Measurements from ENCODE around the gene SSBP3.

SSBP3 gene

GRCh38 chr1:54409156-54410142, 3.3 kb upstream of the SSBP3 start:
- no peak for DNase-seq

- peak; percentile 89 for DNase-seq
These were observed 2.2 kb upstream of the SSBP3 start for GRCh38 chr1:54408147-54409066.

- peak; percentile 90 for DNase-seq
These were observed 1.4 kb upstream of the SSBP3 start for GRCh38 chr1:54407404-54408146.

GRCh38 chr1:54407154-54407403, 885 bp upstream of the SSBP3 start:
- DNase-seq: no peak

- peak; percentile 36 for DNase-seq
These were observed 298 bp downstream of the SSBP3 start for GRCh38 chr1:54405898-54406293.

- peak; percentile 55 for DNase-seq
These were observed 976 bp downstream of the SSBP3 start for GRCh38 chr1:54404939-54405897.

GRCh38 chr1:54404263-54404662, 1.9 kb downstream of the SSBP3 start:
- DNase-seq: no peak

GRCh38 chr1:54403808-54404261, 2.4 kb downstream of the SSBP3 start:
- peak; percentile 74 for DNase-seq

- no peak for DNase-seq
These were observed 2.8 kb downstream of the SSBP3 start for GRCh38 chr1:54403405-54403804.

GRCh38 chr1:54402896-54403295, 3.3 kb downstream of the SSBP3 start:
- DNase-seq: no peak

- DNase-seq: no peak
These were observed 4.4 kb downstream of the SSBP3 start for GRCh38 chr1:54401799-54402198.

- DNase-seq: no peak
These were observed 5.9 kb downstream of the SSBP3 start for GRCh38 chr1:54400329-54400728.

- DNase-seq: no peak
These were observed 6.4 kb downstream of the SSBP3 start for GRCh38 chr1:54399765-54400164.

- no peak for DNase-seq
These were observed 7.1 kb downstream of the SSBP3 start for GRCh38 chr1:54398963-54399528.

- DNase-seq: no peak
These were observed 8.2 kb downstream of the SSBP3 start for GRCh38 chr1:54397980-54398379.

- no peak for DNase-seq
These were observed 9.1 kb downstream of the SSBP3 start for GRCh38 chr1:54397090-54397591.

GRCh38 chr1:54396261-54396933, 9.8 kb downstream of the SSBP3 start:
- no peak for DNase-seq

GRCh38 chr1:54395281-54395934, 10.8 kb downstream of the SSBP3 start:
- no peak for DNase-seq

- DNase-seq: no peak
These were observed 12.1 kb downstream of the SSBP3 start for GRCh38 chr1:54394104-54394503.

GRCh38 chr1:54392401-54392800, 13.8 kb downstream of the SSBP3 start:
- no peak for DNase-seq
